NCI-H1417 treated with DMSO at 0.1 percent for 48 hours (cell line): ENCODE results near the gene CFAP141.
"Not testable (repeated sequence)": the region's sequence is repeated elsewhere in the genome, so short reads cannot be mapped to it uniquely, and the experiment has no call there.

Experiments
- DNase-seq: peaks from one replicate; lab custom pipeline; 2025; lab: John Stamatoyannopoulos, UW

Gene CFAP141

GRCh38 chr1:154208677-154209388 is 2.7 kb upstream of the CFAP141 start:
- no peak for DNase-seq

DNA sequence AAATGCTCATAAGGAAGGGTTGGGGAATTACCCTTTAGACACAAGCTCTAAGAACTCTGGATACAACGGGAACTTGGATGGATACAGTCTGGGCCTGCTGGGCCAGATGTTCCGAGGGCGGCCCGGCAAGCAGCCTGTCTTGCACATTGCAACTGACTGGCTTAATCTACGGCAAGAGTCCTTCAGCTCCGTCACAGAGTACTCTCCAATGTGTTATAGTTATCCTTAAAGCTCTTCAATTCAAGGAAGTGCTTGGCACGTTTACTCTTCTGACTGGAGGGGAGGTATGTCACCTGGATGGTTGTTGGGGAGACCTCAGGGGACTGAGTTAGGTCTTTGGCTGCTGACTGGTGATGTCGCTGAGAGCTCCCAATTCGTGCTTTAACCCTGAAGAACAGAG is 1.1 kb upstream of the CFAP141 start:
- DNase-seq: no peak

- not testable (repeated sequence) for DNase-seq
Measured at GRCh38 chr1:154205778-154206177, 355 bp downstream of the CFAP141 start.

DNA sequence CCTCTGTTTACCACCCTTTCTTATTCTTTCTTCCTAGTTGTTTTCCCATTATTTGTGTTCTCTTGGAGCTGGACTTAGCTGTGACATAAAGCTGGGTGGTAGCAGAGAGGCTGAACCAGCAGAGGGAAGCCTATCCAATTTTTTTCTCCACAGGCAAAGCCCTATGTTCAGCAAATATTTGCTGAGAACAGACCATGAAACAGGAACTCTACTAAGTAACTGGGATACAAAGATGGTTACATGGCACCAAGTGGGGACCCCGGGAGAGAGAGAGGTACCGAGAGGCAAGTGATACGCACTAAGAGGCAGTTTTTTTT is 6.6 kb downstream of the CFAP141 start:
- no peak for DNase-seq

GRCh38 chr1:154198756-154199562 is 7.2 kb downstream of the CFAP141 start:
- DNase-seq: no peak

DNA sequence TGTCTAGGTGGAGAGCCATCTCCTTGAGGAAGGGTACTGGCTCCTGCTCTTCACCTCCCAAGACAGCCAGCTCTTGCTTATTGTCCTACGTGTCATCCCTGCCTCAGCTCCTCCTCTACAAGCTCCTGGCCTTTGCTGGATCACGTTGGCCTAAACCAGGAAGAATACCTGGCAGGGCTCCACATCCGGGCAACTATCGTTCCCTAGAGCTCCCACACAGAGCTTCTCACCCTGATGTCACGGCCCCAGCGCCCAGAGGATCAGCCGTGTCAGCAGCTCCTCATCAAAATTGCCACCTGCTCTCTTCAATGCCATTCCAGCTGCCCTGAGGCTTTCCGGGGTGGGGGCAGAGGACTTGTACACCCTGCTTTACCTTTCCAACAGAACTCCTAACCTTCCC is 12.3 kb downstream of the CFAP141 start:
- DNase-seq: no peak

GRCh38 chr1:154192476-154192875 is 13.7 kb downstream of the CFAP141 start:
- no peak for DNase-seq

DNA sequence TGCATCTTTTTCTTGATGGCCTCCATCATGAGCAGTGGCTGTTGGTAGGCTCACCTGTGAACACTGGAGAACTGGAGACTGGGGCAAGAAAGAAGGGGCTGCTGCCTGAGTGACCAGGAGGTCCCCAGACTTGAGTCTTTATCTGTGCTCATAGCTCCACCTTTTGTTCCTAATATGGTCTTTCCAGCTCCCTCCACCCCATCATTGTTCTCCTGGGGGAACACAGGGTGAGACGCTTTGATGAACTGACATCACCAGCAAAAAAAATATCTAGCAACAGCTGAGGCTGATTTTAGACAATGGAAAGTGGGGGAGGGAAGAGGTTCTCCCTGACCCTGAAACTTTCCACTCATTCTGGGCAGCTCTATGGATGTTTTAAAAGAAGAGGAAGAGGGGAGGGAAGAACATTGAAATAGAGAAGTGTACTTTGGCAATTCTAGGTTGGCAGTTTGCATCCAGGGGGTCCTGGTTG is 14.1 kb downstream of the CFAP141 start, which contains the start of gene TPM3:
TPM3 (minus strand) TSS at position 111 of the 472 bp plus-strand sequence; CDS start at position 29, 82 bp downstream.
- DNase-seq: no peak

DNA sequence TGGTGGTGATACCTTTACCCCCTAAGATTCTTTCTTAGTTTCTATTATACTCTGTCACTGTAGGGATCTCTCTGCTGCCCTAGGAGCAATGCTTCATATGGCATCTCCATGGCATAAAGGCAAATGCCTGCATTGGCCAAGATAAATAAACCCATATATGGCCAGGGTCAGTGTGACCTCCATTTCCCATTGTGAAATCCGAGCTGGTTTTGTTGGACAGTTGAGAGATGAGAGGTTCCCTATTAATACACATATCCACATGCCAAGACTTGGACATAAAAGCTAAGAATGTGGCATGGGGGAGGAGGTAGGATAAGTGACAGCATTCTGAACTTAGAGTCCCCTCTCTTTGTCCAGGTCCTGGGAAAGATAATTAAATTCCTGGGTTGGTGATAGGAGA is 15.6 kb downstream of the CFAP141 start:
- DNase-seq: no peak

DNA sequence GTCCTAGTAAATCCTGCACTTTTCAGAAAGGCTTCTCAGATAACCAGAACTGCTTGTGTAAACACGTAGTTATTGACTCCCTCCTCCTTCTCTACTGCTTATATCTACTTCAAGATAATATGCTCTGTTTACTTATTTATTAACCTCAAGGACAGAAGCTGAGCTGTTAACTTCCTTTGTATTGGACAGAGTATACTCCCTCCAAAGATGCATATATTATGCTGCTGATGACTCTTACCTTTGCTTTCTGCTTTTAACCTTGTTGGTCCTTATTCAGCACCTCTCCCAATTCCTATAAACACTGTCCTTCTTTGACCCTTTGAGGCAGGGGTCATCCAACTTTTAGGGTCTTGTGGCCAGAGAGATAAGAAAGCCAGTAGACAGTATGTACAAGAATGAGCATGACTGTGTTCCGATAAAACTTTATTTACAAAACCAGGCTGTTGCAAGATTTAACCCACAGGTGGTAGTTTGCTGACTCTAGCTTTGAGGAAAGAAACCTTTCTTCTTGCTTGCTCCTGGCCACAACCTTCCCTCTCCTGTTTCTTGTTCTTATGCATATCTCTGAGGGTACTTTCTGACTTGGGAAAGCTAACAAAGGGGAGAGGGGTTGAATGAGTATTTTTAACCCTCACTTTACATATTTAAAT is 19.2 kb downstream of the CFAP141 start:
- DNase-seq: no peak

- peak; percentile 25 for DNase-seq
Measured at GRCh38 chr1:154186177-154186576, 20.0 kb downstream of the CFAP141 start.

DNA sequence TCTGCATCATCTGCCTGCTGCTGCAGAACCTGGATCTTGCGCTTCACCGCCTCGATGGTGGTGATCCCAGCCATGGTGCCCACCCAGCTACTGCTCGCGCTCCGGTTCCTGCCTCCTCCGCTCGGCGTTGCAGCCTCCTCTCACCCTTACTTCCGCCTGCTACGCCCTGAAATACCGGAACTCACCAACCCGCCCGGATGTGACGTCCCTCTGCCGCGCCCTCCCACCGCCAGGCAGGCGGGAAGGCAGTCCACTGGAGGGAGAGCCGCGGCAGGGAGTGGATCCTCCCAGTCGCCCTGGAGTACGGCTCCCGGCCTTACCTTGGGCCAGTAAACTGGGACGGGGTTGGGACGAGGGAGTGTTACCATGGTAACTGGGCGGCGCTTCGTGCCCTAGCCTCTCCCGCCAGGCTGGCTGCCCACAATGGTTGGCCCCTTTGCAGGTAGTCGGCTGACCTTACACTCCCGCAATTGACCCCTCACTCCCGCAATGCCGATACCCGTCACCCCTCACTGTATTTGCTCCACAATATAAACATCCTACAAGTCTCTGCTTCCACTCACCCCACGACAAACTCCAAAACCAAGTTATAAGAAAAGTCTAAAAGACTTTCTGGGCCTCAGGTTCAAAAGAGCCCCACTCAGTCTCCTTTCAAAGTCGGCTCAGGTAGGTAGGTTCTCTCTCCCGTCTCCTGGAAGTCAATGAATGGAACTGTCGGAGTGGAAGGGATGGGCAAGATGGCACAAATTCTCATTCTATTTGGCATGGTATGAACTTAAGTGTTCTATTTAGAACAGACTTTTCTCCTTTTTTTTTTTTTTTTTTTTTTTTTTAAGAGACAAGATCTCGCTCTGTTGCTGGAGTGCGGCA is 22.9 kb downstream of the CFAP141 start:
- DNase-seq: peak; percentile 90

GRCh38 chr1:154182344-154183045 is 23.6 kb downstream of the CFAP141 start:
- no peak for DNase-seq

- no peak for DNase-seq
Measured at GRCh38 chr1:154181944-154182343, 24.2 kb downstream of the CFAP141 start.

GRCh38 chr1:154179946-154180687 is 26.0 kb downstream of the CFAP141 start:
- no peak for DNase-seq

GRCh38 chr1:154178911-154179811 is 27.0 kb downstream of the CFAP141 start:
- no peak for DNase-seq

GRCh38 chr1:154178013-154178412 is 28.1 kb downstream of the CFAP141 start:
- DNase-seq: no peak

- no peak for DNase-seq
Measured at GRCh38 chr1:154176337-154176736, 29.8 kb downstream of the CFAP141 start.

DNA sequence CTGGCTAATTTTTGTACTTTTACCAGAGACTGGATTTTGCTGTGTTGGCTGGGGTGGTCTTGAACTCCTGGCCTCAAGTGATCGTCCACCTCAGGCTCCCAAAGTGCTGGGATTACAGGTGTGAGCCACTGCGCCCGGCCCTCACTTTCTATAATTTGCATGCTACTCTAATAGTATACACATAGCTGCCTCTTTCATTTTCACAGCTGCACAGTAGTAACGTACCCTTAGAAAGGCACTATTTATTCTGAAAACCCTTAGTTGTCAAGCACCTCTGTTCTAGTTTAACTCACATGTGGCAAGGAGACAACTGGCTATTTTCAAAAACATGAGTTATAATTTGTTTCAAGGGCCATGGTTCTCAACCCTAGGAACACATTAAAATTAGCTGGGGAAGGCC is 31.5 kb downstream of the CFAP141 start:
- DNase-seq: no peak
